ENCODE data around the gene EMID1.

GRCh38 chr22:29163808-29164207 lies 41.9 kb upstream of the EMID1 start:
- TF ChIP-seq, protein P1, sequence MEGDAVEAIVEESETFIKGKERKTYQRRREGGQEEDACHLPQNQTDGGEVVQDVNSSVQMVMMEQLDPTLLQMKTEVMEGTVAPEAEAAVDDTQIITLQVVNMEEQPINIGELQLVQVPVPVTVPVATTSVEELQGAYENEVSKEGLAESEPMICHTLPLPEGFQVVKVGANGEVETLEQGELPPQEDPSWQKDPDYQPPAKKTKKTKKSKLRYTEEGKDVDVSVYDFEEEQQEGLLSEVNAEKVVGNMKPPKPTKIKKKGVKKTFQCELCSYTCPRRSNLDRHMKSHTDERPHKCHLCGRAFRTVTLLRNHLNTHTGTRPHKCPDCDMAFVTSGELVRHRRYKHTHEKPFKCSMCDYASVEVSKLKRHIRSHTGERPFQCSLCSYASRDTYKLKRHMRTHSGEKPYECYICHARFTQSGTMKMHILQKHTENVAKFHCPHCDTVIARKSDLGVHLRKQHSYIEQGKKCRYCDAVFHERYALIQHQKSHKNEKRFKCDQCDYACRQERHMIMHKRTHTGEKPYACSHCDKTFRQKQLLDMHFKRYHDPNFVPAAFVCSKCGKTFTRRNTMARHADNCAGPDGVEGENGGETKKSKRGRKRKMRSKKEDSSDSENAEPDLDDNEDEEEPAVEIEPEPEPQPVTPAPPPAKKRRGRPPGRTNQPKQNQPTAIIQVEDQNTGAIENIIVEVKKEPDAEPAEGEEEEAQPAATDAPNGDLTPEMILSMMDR (conservative IDR thresholded peaks at IDR 0.05; ENCODE audit: low read length): no peak
- TF ChIP-seq EZH2phosphoT487 (IDR thresholded peaks at IDR 0.05; ENCODE audit: borderline replicate concordance, low read depth, low read length): no peak
